ENCODE results near the gene NCL.
"Not testable (repeated sequence)": the region's sequence is repeated elsewhere in the genome, so short reads cannot be mapped to it uniquely, and the experiment has no call there.

NCL gene

GRCh38 chr2:231467613-231468530 lies 3.6 kb upstream of the NCL start:
- no peak for DNase-seq (ENCODE audit: low read depth)

- DNase-seq (ENCODE audit: low read depth) = no peak
These were observed 2.8 kb upstream of the NCL start for GRCh38 chr2:231467016-231467545.

- DNase-seq (ENCODE audit: low read depth) = no peak
These were observed 574 bp upstream of the NCL start for GRCh38 chr2:231464576-231465540.

GRCh38 chr2:231462729-231463465 lies 1.4 kb downstream of the NCL start:
- DNase-seq (ENCODE audit: low read depth) = no peak

GRCh38 chr2:231461516-231461971 lies 2.7 kb downstream of the NCL start:
- DNase-seq (ENCODE audit: low read depth) = no peak

- not testable (repeated sequence) for DNase-seq (ENCODE audit: low read depth)
These were observed 3.4 kb downstream of the NCL start for GRCh38 chr2:231460841-231461240.

- no peak for DNase-seq (ENCODE audit: low read depth)
These were observed 4.0 kb downstream of the NCL start for GRCh38 chr2:231460073-231460835.

GRCh38 chr2:231458368-231458767 lies 5.9 kb downstream of the NCL start:
- no peak for DNase-seq (ENCODE audit: low read depth)

GRCh38 chr2:231457101-231457500 lies 7.2 kb downstream of the NCL start:
- DNase-seq (ENCODE audit: low read depth) = no peak

- DNase-seq (ENCODE audit: low read depth) = no peak
These were observed 7.8 kb downstream of the NCL start for GRCh38 chr2:231456295-231457004.

- DNase-seq (ENCODE audit: low read depth) = no peak
These were observed 8.4 kb downstream of the NCL start for GRCh38 chr2:231455890-231456289.

GRCh38 chr2:231455222-231455621 lies 9.1 kb downstream of the NCL start:
- DNase-seq (ENCODE audit: low read depth) = no peak

- DNase-seq (ENCODE audit: low read depth) = no peak
These were observed 9.9 kb downstream of the NCL start for GRCh38 chr2:231454361-231454791.

GRCh38 chr2:231452799-231453508 lies 11.3 kb downstream of the NCL start:
- peak; percentile 23 for DNase-seq (ENCODE audit: low read depth)

GRCh38 chr2:231450548-231450989 lies 13.7 kb downstream of the NCL start:
- no peak for DNase-seq (ENCODE audit: low read depth)

- DNase-seq (ENCODE audit: low read depth) = no peak
These were observed 14.7 kb downstream of the NCL start for GRCh38 chr2:231449503-231450054.

GRCh38 chr2:231436957-231437356 lies 27.3 kb downstream of the NCL start:
- no peak for DNase-seq (ENCODE audit: low read depth)

GRCh38 chr2:231433990-231434389 lies 30.3 kb downstream of the NCL start:
- no peak for DNase-seq (ENCODE audit: low read depth)

- no peak for DNase-seq (ENCODE audit: low read depth)
These were observed 32.7 kb downstream of the NCL start for GRCh38 chr2:231431606-231432005.

Data from EH (cell line).